LoVo (cell line): Measurements from ENCODE around the gene RHD.
A peak's percentile ranks its signal among the peaks of the same experiment; 100 is the strongest.
"Not testable (repeated sequence)": the region's sequence is repeated elsewhere in the genome, so short reads cannot be mapped to it uniquely, and the experiment has no call there.

Source experiments
- DNase-seq: peaks from one replicate; pipeline ENCODE4 v3.0.0-alpha.2; 2016; ENCODE audit warnings: low spot score

The RHD gene

DNA sequence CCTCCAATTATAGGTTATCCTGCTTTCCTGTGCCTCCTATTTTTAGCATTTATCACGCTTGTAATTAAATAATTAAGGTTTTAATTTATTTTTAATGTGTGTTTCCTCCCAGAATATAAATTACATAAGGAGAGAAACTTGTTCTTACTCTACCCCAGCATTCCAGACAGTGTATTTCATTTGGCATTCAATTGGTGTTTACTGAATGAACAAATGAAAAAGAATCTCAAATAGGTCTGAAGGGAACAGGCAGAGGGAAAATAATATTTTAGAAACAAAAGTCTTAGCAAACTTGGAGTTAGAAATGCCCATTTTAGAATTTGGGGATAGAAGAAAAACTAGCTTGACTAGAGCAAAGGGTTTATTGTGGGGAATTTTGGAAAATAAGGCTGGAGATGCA is 15.1 kb upstream of the RHD start:
- no peak for DNase-seq

DNA sequence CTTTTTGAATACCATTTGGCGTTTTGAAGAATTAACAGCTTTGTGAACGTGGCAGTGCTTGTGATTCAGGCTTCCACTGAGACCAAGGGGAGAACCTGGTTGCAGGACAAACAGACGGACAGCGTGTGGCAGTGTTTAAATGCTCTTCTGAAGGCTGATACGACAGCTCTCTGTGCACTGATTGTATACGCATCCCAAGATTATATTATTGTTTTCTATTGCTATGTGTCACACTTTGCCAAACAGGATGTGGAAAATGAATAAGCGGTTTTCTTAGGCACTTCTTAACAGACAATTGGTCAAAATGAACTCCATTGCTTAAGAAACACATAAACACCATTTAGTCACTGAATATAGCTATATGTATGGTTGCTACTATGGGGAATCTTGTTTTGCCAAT is 12.5 kb upstream of the RHD start:
- DNase-seq, result not testable (repeated sequence)

DNA sequence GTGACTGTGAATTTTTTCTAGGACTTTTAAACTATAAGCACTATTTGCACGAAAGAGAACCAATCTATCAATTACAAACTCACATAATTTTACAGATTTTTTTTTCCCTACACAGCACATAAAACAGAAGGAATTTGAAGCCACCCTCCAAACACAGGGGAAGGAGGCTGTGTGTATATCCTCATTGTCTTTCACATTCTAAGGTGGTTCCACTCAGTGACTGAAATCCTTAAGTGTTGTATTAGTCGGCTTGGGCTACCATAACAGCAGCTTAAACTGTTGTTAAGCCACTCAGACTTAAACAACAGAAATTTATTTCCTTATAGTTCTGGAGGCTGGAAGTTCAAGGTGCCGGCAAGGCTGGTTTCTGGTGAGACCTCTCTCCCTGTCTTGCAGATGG is 12.0 kb upstream of the RHD start:
- not testable (repeated sequence) for DNase-seq

- DNase-seq, result not testable (repeated sequence)
Observed at GRCh38 chr1:25266554-25267287, 5.6 kb upstream of the RHD start.

DNA sequence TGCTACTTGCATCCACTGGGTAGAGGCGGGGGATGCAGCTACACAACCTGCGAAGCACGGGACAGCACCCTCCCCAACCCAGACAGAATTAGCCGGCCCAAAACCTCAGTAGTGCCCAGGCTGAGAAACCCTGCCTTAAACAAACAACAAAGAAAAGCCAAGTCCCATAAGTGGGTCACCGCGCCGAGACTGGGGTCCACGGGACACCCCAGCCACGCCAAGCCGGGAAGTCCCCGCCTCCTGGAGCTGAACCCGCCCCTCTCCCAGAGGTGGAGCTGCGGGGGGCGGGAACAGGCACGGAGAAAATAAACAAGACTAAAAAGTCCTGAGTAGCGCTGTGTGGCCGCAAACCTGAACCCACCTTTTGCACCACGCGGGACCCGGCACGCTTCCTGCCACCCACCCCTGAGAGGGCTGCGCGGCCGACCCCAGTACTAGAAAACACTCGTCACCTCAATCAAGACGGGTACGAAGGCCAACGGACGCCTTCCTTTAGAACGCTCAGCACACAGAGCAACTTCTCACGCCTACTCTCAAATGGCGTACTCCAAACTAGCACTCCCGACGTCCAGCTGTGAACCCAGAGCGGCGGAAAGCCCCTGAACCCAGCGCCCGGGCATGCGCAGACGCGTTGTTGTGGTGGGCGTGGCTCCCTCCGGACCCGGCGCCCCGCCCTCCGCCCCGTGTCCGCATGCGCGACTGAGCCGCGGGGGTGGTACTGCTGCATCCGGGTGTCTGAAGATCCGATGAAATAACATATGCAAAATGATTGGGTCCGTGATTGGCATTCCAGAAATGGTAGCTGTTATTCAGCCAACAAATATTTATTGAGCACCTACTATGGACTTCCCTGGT is 4.8 kb upstream of the RHD start:
- DNase-seq, result peak; percentile 81

- DNase-seq, result not testable (repeated sequence)
Observed at GRCh38 chr1:25268143-25268760, 4.1 kb upstream of the RHD start.

- not testable (repeated sequence) for DNase-seq
Observed at GRCh38 chr1:25275648-25276047, 3.3 kb downstream of the RHD start.

GRCh38 chr1:25277295-25277694 is 5.0 kb downstream of the RHD start:
- DNase-seq, result not testable (repeated sequence)

DNA sequence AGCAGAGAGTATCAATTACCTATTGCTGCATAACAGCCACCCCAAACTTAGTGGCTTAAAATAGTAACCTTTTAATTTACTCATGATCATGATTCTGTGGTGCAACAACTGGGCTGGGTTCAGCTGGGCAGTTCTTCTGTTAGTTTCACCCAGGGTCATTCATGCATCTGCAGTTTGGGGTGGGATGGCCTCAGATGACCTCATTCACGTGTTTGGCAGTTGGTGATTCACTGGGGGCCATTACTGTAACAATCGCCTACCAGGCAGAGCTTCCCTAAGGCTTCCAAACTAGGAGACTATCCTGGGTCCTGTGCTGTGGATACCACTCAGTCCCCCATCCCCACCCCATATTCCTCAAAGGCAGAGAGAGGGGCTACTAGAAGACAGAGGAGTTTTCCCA is 6.0 kb downstream of the RHD start:
- not testable (repeated sequence) for DNase-seq

DNA sequence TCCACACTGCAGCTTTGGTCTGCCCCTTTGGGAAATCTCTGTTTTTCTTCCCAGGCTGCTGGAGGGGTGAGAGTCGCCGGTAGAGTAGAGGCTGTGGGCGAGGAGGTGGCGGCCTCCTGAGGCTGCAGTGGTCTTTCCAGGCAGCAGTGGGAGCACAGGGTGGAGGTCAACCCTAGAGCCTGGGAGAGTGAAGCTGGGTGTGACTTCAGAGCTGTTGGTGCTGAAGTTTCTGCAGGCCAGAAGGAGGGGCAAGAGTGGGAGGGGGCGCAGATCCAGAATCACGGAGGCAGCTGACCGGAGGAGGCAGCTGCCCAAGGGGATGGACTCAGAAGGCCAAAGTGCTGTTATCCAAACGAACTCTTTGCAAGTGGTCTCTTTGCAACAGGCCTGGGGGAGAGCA is 6.5 kb downstream of the RHD start:
- DNase-seq, result not testable (repeated sequence)

- not testable (repeated sequence) for DNase-seq
Observed at GRCh38 chr1:25279693-25280111, 7.4 kb downstream of the RHD start.

DNA sequence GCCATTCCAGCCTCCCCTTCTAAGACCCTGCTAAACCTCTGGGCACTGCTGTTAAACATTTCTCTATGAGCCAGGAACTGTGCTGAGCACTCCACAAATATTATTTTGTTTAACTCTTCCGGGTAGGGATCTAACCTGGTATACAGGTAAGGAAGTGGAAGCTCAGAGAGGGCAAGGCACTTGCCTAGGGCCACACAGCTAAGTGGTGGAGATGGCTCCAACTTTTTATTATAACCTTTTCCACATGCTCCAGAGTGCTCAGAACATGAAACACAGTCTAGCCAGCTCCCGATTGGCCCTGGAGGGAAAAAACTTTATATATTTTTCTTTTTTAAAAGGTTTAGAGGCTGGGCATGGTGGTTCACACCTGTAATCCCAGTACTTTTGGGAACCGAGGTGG is 13.6 kb downstream of the RHD start:
- not testable (repeated sequence) for DNase-seq

DNA sequence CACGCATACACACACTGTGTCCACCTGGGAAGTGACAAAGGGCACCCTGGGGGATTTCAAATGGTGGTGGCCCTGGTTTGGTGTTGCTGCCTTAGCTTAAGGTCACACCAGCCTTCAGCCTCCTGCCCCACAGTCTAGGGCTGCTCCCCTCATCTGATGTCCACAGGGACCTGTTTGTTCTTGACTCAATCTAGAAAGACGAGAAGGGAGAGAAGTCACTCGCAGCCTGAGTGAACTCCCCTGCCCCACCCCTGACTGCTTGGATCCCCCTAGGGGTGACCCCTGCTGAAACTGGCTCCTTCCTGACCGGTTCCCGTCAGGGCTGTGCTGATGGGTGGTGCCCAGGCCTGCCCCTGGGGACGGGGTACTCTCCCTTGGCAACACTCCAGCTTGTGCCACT is 14.9 kb downstream of the RHD start:
- not testable (repeated sequence) for DNase-seq

- DNase-seq, result not testable (repeated sequence)
Observed at GRCh38 chr1:25288573-25289101, 16.3 kb downstream of the RHD start.

GRCh38 chr1:25290043-25290442 is 17.7 kb downstream of the RHD start:
- not testable (repeated sequence) for DNase-seq

GRCh38 chr1:25293426-25293825 is 21.1 kb downstream of the RHD start:
- not testable (repeated sequence) for DNase-seq

GRCh38 chr1:25294889-25295826 is 22.8 kb downstream of the RHD start:
- not testable (repeated sequence) for DNase-seq

DNA sequence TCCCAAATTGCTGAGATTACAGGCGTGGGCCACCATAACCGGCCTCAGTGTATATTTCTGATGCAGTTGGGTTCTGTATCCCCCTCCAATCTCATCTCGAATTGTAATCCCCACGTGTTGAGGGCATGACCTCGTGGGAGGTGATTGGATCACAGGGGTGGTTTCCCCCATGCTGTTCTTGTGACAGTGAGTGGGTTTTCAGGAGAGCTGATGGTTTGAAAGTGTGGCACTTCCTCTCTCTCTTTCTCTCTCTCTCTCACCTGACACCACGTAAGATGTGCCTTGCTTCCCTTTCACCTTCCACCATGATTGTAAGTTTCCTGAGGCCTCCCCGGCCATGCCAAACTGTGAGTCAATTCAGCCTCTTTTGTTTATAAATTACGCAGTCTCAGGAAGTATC is 24.2 kb downstream of the RHD start:
- not testable (repeated sequence) for DNase-seq

GRCh38 chr1:25300729-25301128 is 28.4 kb downstream of the RHD start:
- DNase-seq, result not testable (repeated sequence)

GRCh38 chr1:25302330-25302729 is 30.0 kb downstream of the RHD start:
- not testable (repeated sequence) for DNase-seq

- not testable (repeated sequence) for DNase-seq
Observed at GRCh38 chr1:25304936-25305335, 32.6 kb downstream of the RHD start.
